LNCAP (cell line): ENCODE measurements around the gene SPAG16.

Experiments
- TF ChIP-seq, protein P1 (sequence below): fragments of 450-650 bp; IDR thresholded peaks from 2 replicates; pipeline ENCODE4 v1.5.1; 2017; ENCODE audit warnings: mild to moderate bottlenecking

The SPAG16 gene

DNA sequence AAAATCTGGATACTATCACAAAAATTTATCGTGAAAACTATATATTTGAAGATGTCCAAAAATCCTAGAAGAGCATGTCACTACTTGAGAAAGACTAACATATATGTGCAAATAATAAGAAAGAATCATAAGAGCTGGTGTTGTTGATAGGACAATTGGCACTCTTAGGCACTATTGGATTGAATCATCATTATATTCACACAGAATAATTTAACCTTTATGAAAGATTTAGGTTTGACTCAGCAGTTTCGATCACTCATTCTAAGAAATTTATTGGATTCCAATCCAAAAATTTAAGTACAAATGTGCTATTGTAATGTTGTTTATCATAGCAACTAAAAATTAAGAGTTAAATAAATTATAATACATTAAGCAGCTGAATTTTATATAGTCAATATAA lies 503.6 kb downstream of the SPAG16 start:
- TF ChIP-seq, protein P1, sequence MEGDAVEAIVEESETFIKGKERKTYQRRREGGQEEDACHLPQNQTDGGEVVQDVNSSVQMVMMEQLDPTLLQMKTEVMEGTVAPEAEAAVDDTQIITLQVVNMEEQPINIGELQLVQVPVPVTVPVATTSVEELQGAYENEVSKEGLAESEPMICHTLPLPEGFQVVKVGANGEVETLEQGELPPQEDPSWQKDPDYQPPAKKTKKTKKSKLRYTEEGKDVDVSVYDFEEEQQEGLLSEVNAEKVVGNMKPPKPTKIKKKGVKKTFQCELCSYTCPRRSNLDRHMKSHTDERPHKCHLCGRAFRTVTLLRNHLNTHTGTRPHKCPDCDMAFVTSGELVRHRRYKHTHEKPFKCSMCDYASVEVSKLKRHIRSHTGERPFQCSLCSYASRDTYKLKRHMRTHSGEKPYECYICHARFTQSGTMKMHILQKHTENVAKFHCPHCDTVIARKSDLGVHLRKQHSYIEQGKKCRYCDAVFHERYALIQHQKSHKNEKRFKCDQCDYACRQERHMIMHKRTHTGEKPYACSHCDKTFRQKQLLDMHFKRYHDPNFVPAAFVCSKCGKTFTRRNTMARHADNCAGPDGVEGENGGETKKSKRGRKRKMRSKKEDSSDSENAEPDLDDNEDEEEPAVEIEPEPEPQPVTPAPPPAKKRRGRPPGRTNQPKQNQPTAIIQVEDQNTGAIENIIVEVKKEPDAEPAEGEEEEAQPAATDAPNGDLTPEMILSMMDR, result no peak

DNA sequence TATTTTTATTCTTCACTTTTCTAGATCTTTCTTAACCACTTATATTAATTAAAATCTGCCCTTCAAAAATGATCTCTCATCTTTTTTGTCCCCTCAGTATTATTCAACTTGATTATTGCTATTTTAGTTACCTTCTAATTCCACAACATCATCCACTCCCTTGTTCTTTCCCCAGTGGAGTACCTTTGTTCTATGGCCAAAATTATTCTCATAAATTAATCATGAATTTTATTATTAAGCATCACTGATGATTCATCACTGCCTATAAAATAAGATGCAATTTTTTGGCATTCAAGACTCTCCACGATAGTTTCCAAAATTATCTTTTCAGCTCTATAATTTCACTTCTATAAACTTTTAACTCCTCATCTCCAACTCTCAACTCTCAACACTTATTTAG lies 505.7 kb downstream of the SPAG16 start:
- TF ChIP-seq, protein P1, result no peak

DNA sequence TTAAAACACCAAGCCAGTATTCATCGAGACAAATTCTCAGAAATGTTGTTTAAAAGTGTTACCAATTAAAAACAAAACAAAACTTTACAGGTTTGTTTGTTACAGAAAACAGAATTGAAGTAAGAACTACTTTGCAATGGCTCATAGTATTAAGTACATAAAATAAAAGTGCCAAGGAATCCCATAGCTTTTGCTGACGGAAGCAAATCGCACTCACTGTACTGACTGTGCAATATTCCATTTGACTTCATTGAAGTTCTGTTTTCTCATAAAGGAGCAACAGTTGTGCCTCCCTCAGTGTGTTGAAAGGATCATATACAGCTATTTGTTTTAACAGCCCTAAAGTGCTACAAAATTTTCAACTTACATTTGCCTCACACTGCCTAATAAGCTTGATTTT lies 507.8 kb downstream of the SPAG16 start:
- TF ChIP-seq, protein P1, result no peak

DNA sequence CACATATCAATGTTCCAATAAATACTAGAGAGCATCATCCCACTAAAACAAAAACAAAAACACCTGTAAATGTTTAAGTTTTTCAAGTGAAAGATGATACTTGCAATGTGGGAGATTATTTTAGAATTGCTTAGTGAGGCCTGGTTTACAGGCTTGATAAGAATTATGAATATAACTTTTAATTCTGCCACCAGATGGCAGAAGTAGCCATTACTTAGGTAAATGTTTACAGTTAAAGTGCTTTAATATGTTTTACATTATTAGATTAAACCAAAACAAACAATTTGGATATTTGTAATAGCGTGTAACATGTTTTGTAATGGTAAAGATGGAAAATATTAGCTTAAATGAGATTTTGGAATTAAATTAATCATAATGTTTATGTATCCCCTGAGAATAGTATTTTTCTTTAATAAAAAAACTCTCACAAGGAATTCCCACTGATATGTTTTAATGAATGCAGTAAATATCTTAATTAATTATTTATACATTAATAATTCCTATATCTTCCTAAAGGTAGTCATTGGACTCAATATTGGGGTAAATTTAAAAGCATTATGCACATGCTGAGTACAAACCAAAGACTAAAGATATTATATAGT lies 522.0 kb downstream of the SPAG16 start:
- TF ChIP-seq, protein P1, result peak; percentile 49

DNA sequence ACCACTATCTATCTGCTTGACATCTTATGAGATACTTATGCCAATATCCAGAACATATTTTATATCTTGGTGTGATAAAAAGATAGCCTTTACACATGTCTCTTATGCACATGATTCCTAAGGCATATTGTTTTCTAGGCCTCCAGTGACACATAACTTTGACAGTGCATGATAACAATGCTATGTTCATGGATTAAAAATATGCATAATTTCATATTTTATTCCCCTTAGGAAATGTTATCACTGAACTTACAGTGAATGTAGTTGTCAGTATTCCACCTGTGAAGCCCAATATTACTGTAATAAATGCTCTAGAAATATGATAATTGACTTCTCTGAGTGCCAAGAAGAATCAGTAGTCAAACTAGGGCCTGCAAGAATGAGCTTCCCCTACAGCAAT lies 532.3 kb downstream of the SPAG16 start:
- TF ChIP-seq, protein P1, result no peak

DNA sequence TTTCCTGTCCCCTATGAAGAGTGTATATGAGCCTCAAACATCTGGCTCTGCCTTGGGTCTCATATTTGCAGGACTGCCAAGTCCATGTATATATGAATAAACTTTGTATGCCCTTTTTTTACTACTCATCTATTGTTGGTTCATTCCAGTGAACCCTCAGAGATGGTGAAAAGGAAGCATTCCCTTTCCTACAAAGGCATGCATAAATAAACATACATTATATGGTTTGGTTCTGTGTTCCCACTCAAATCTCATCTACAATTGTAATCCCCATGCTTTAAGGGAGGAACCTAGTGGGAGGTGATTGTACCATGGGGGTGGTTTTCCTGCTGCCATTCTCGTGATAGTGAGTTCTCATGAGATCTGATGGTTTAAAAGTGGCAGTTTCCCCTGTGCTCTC lies 534.2 kb downstream of the SPAG16 start:
- TF ChIP-seq, protein P1, result no peak

DNA sequence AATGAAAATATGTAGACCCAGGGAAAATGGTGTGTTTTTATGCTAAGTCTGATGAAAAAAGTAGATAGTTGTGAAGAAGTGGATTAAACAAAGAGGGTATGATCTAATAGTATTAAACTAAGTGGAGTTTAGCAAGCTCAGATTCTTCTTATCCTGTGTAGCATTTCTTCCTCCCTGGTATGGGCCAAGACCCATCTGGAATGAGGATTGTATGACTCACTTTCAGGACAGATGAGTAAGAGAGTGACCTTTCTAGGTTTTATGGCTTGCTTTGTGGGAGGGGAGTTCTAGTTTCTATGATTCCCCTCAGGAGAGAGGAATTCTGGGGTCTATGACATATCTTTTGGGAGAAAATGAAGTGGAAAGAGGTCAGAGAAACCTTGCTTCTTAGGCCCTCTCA lies 550.1 kb downstream of the SPAG16 start:
- TF ChIP-seq, protein P1, result no peak

DNA sequence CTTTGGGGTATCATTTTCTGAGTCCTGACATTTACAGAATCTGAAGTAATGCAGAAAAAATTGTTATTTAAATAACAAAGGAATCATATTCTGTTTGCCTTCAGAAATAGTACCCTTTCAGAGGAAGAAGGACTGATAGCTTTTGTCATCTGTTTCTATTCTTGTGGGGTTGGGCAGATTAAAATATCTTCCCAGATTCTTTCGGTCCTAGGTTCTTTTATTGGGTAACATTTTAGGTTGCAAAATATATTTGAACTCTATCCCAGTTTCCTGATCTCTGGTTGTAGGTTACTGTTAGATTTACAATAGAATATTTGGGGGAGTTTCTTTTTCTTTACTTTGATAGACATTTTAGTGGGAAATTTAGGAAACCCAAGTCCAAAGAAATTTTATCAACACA lies 550.5 kb downstream of the SPAG16 start:
- TF ChIP-seq, protein P1, result no peak
